HepG2 (cell line): ENCODE measurements around the gene STAT4. TPM values are rescaled to one million over a fixed set of nuclear protein-coding genes. Genes with fewer than 3 reads are reported as not detected.

Experiments used
- ATAC-seq: fragments of 200-7000 bp; cut with Tn5 transposase; 3 replicates; pipeline ENCODE4 v1.9.1; 2020; ENCODE audit warnings: mild to moderate bottlenecking, moderate library complexity
- BruUV-seq: library from RNA; stranded (reverse); fragments of 400-500 nt; replicated peaks from 2 replicates; lab custom pipeline; 2021; lab: Mats Ljungman, UMichigan
- CTCF ChIA-PET: fragments of 300-600 bp; formaldehyde crosslinking; extraction: SDS; loops from one replicate; lab custom pipeline; 2021; ENCODE audit warnings: low total read pairs, inconsistent platforms, low intra/inter-chr PET ratio; lab: Yijun Ruan, JAX
- POLR2A ChIA-PET: fragments of 350-600 bp; sonication (Branson Sonifier 250); formaldehyde crosslinking; loops from one replicate; lab custom pipeline; 2020; ENCODE audit warnings: antibody characterized with exemption, inconsistent platforms; lab: Yijun Ruan, JAX
- DNase-seq: peaks from one replicate; pipeline ENCODE4 v3.0.0-alpha.2; 2015; ENCODE audit warnings: low spot score
- FAIRE-seq: peaks from 3 replicates; lab custom pipeline; 2011; peaks lifted over from hg19 to GRCh38; lab: Jason Lieb, UNC
- H2AFZ ChIP-seq: one replicate; pipeline ENCODE4 v1.6.1; 2011; ENCODE audit warnings: low read length, inconsistent platforms
- H3K27ac ChIP-seq: fragments of 300-600 bp; 3 replicates; pipeline ENCODE4 v1.8.0; 2011; ENCODE audit warnings: mixed run types, mild to moderate bottlenecking, mixed read lengths, low read length, inconsistent platforms; ENCODE audit not compliant: insufficient read depth; ENCODE audit errors: extremely low read length
- H3K27me3 ChIP-seq, 2 experiments: fragments of 200-600 bp in 1 of 2; 2 replicates in 1 of 2; 3 replicates in 1 of 2; pipeline versions ENCODE4 v1.6.0 to v1.8.0; 2011; ENCODE audit warnings: low read length in 2 of 2, mild to moderate bottlenecking in 2 of 2, moderate library complexity in 2 of 2, inconsistent platforms in 1 of 2; ENCODE audit not compliant: insufficient read depth in 2 of 2, control insufficient read depth in 1 of 2
- H3K36me3 ChIP-seq, 2 experiments: fragments of 200-600 bp in 1 of 2; replicated peaks in 1 of 2; 2 replicates in 1 of 2; 3 replicates in 1 of 2; pipeline versions ENCODE4 v1.5.1 to v1.8.0; 2011; ENCODE audit warnings: low read length in 2 of 2, inconsistent platforms in 1 of 2; ENCODE audit not compliant: insufficient read depth in 2 of 2, control insufficient read depth in 1 of 2
- H3K4me1 ChIP-seq: 2 replicates; pipeline ENCODE4 v1.5.1; 2012; ENCODE audit warnings: low read length, inconsistent platforms; ENCODE audit not compliant: insufficient read depth
- H3K4me2 ChIP-seq: 2 replicates; pipeline ENCODE4 v1.6.0; 2011; ENCODE audit warnings: low read depth, low read length, inconsistent platforms
- H3K4me3 ChIP-seq, 3 experiments: fragments of 200-600 bp in 1 of 3; sonication (generic), shearing (Covaris generic) in 1 of 3; replicated peaks in 1 of 3; 2 replicates each; pipeline ENCODE4 v1.5.1; 2011 to 2016; ENCODE audit warnings: low read length in 3 of 3, inconsistent platforms in 2 of 3, low read depth in 2 of 3, mild to moderate bottlenecking in 2 of 3, control low read depth in 1 of 3, mixed read lengths in 1 of 3; ENCODE audit not compliant: insufficient read depth in 1 of 3
- H3K79me2 ChIP-seq: one replicate; pipeline ENCODE4 v1.6.1; 2011; ENCODE audit warnings: low read length, inconsistent platforms; ENCODE audit not compliant: insufficient read depth
- H3K9ac ChIP-seq: 2 replicates; pipeline ENCODE4 v1.6.0; 2011; ENCODE audit warnings: mild to moderate bottlenecking, low read depth, low read length, inconsistent platforms; ENCODE audit not compliant: insufficient read depth
- H3K9me3 ChIP-seq: 2 replicates; pipeline ENCODE4 v1.5.1; 2012; ENCODE audit warnings: mild to moderate bottlenecking, low read length
- H4K20me1 ChIP-seq: 2 replicates; pipeline ENCODE4 v1.6.0; 2011; ENCODE audit warnings: inconsistent platforms, mild to moderate bottlenecking, low read length, moderate library complexity; ENCODE audit not compliant: insufficient read depth
- ATF3 ChIP-seq: sonication (generic); formaldehyde crosslinking; IDR thresholded peaks from 2 replicates; pipeline ENCODE4 v1.4.0; 2020; ENCODE audit warnings: missing genetic modification reagents
- DNMT1 ChIP-seq: sonication (generic); formaldehyde crosslinking; IDR thresholded peaks from 2 replicates; pipeline ENCODE4 v1.5.1; 2020; ENCODE audit warnings: mild to moderate bottlenecking, missing genetic modification reagents
- KLF15 ChIP-seq: sonication (generic); formaldehyde crosslinking; IDR thresholded peaks from 2 replicates; pipeline ENCODE4 v1.8.1; 2023; ENCODE audit warnings: borderline replicate concordance, mild to moderate bottlenecking, inconsistent platforms, missing genetic modification reagents, mixed read lengths
- KLF16 ChIP-seq, 2 experiments: sonication (generic) in 1 of 2; formaldehyde crosslinking in 1 of 2; IDR thresholded peaks; 2 replicates each; pipeline versions ENCODE4 v1.6.1 to v1.8.0; 2016 to 2023; ENCODE audit warnings: missing genetic modification reagents in 2 of 2, missing compliant biosample characterization in 1 of 2
- MIER2 ChIP-seq: IDR thresholded peaks from 2 replicates; pipeline ENCODE4 v1.6.1; 2016; ENCODE audit warnings: missing biosample characterization, missing genetic modification reagents
- NFE2 ChIP-seq: sonication (generic); formaldehyde crosslinking; IDR thresholded peaks from 2 replicates; pipeline ENCODE4 v1.4.0; 2020; ENCODE audit warnings: missing genetic modification reagents
- NR0B2 ChIP-seq: sonication (generic); formaldehyde crosslinking; IDR thresholded peaks from 2 replicates; pipeline ENCODE4 v1.4.0; 2020; ENCODE audit warnings: mild to moderate bottlenecking, missing genetic modification reagents
- POLR2A ChIP-seq, 2 experiments: IDR thresholded peaks; 2 replicates each; pipeline ENCODE4 v1.6.1; 2011; ENCODE audit warnings: low read depth in 2 of 2, low read length in 2 of 2, mild to moderate bottlenecking in 1 of 2, moderate library complexity in 1 of 2; ENCODE audit not compliant: insufficient read depth in 1 of 2
- TCF7L2 ChIP-seq: IDR thresholded peaks from 2 replicates; pipeline ENCODE4 v1.6.1; 2011; ENCODE audit warnings: mild to moderate bottlenecking, low read depth, low read length, moderate library complexity
- TEAD2 ChIP-seq: sonication (generic); formaldehyde crosslinking; IDR thresholded peaks from 2 replicates; pipeline ENCODE4 v1.9.0; 2021; ENCODE audit warnings: missing genetic modification reagents
- TOPORS ChIP-seq: sonication (generic); formaldehyde crosslinking; IDR thresholded peaks from 2 replicates; pipeline ENCODE4 v1.8.0; 2023; ENCODE audit warnings: mild to moderate bottlenecking, missing genetic modification reagents
- ZNF292 ChIP-seq: sonication (generic); formaldehyde crosslinking; IDR thresholded peaks from 2 replicates; pipeline ENCODE4 v1.8.1; 2022; ENCODE audit warnings: mild to moderate bottlenecking, low read depth, missing genetic modification reagents, borderline replicate concordance
- ZNF441 ChIP-seq: sonication (generic); formaldehyde crosslinking; IDR thresholded peaks from 2 replicates; pipeline ENCODE4 v1.7.0; 2021; ENCODE audit warnings: missing genetic modification reagents, borderline replicate concordance
- ZNF615 ChIP-seq: sonication (generic); formaldehyde crosslinking; IDR thresholded peaks from 2 replicates; pipeline ENCODE4 v1.5.0; 2020; ENCODE audit warnings: mild to moderate bottlenecking, missing genetic modification reagents, borderline replicate concordance
- ZNF704 ChIP-seq: sonication (generic); formaldehyde crosslinking; IDR thresholded peaks from 2 replicates; pipeline ENCODE4 v1.8.1; 2023; ENCODE audit warnings: mild to moderate bottlenecking, inconsistent platforms, moderate library complexity, missing genetic modification reagents, borderline replicate concordance
- ZNF781 ChIP-seq: sonication (generic); formaldehyde crosslinking; IDR thresholded peaks from 2 replicates; pipeline ENCODE4 v1.5.1; 2020; ENCODE audit warnings: borderline replicate concordance, mild to moderate bottlenecking, missing genetic modification reagents; ENCODE audit errors: not compliant biosample characterization
- ZSCAN12 ChIP-seq: sonication (generic); formaldehyde crosslinking; IDR thresholded peaks from 2 replicates; pipeline ENCODE4 v1.9.0; 2021; ENCODE audit warnings: mild to moderate bottlenecking, missing genetic modification reagents
- WGBS: methylation state at CpG from one replicate; pipeline ENCODE4 v1.1.6; 2017; ENCODE audit warnings: low lambda C conversion rate; 5-methylcytosine and 5-hydroxymethylcytosine counted together
- in situ Hi-C: cut with HindIII; loops from 2 replicates; pipeline ENCODE4 v1.10.0; 2017; ENCODE audit warnings: low pct_unique_long_range_greater_than_20kb; ENCODE audit not compliant: extremely low pct_ligation_motif_present
- intact Hi-C: fragments of 100-400 bp; cut with micrococcal nuclease; formaldehyde crosslinking; loops from one replicate; pipeline ENCODE4 v1.10.0; 2022; ENCODE audit not compliant: unreplicated experiment
- polyA plus RNA-seq, 8 experiments: library from polyadenylated mRNA; depleted of rRNA in 3 of 8; stranded (reverse) in 7 of 8; unstranded in 1 of 8; fragments of >200 nt; fragmentation: Illumina TruSeq in 4 of 8; extraction: Trizol in 4 of 8; gene quantifications; 2 replicates each; pipeline versions ENCODE4 v1.2.1 to v1.2.3, GENCODE V29; 2011 to 2016; ENCODE audit warnings: low read depth in 4 of 8, missing spikeins in 1 of 8, mixed read lengths in 1 of 8; ENCODE audit not compliant: insufficient read depth in 1 of 8
- total RNA-seq, 5 experiments: library from RNA; depleted of rRNA; stranded (reverse); fragments of >200 nt; fragmentation: Illumina TruSeq; extraction: Trizol; gene quantifications; 2 replicates each; pipeline ENCODE4 v1.2.3, GENCODE V29; 2016; ENCODE audit warnings: low read depth in 1 of 5

Gene STAT4
- total and polyA plus RNA-seq, 2 of the 13 experiments (the other 11 are each of a cell fraction or from before 2014, with no cell fraction given): 0.37 TPM; not detected in 1

- TF ChIP-seq NR0B2 (CRISPR knock-in tag) (no peak), MIER2 (CRISPR knock-in tag) (no peak), KLF16 (CRISPR knock-in tag; IDR thresholded peaks at IDR 0.05) (no peak), KLF15 (CRISPR knock-in tag) (no peak), ZNF292 (CRISPR knock-in tag) (no peak), DNMT1 (CRISPR knock-in tag) (no peak), ZNF615 (no peak), ZNF441 (CRISPR knock-in tag) (no peak), TCF7L2 (no peak), ZNF781 (CRISPR knock-in tag) (no peak), ZNF704 (CRISPR knock-in tag) (no peak), ATF3 (CRISPR knock-in tag) (no peak), ZSCAN12 (CRISPR knock-in tag) (no peak), TEAD2 (no peak), NFE2 (CRISPR knock-in tag) (no peak), POLR2A (IDR thresholded peaks at IDR 0.05; ENCODE audit: insufficient read depth in 1 of 2, low read depth in 2 of 2, low read length in 2 of 2) (no peak), TOPORS (CRISPR knock-in tag) (no peak)
- Histone ChIP-seq H3K4me3 (no peak overlapping the region), H3K27me3 (no peaks in the 10 kb centered on the region), H2AFZ (no peak overlapping the region), H3K79me2 (no peaks in the 10 kb centered on the region), H3K4me2 (no peak overlapping the region), H4K20me1 (no peaks in the 10 kb centered on the region), H3K9ac (no peak overlapping the region), H3K9me3 (no peaks in the 10 kb centered on the region), H3K4me1 (no peaks in the 10 kb centered on the region), H3K27ac (no peak overlapping the region), H3K36me3 (peaks cover 32 to 96% of the 10 kb centered on the region in 2 experiments)
- ChIA-PET POLR2A (no interaction called here), CTCF (no interaction called here)
- no peak for FAIRE-seq
- no TSS peak for BruUV-seq
- in situ Hi-C loops: no loop called here
- 97% methylated on average over 13 of the region's 13 CpGs for WGBS
- ATAC-seq: no peak
- DNase-seq: no peak
- intact Hi-C loops: loop anchor here (10.0 kb wide), 1 partner anchor 382 kb away; no protein-coding TSS in a partner anchor
Observed at GRCh38 chr2:190986221-190986953, 164.4 kb downstream of the STAT4 start.
